CD4-positive, alpha-beta T cell treated with Interleukin-4 for 4 hours (primary cell): Measurements from ENCODE around the gene SIK1.

ENCODE experiments used
- DNase-seq: peaks from one replicate; pipeline ENCODE4 v3.0.0-alpha.2; 2020

The SIK1 gene

GRCh38 chr21:43365611-43366426, 61.1 kb downstream of the SIK1 start:
- no peak for DNase-seq

- no peak for DNase-seq
Observed at GRCh38 chr21:43364851-43365424, 62.0 kb downstream of the SIK1 start.
